ENCODE data around the gene FBXL14.
"Not testable (repeated sequence)": the region's sequence is repeated elsewhere in the genome, so short reads cannot be mapped to it uniquely, and the experiment has no call there.

Gene FBXL14

DNA sequence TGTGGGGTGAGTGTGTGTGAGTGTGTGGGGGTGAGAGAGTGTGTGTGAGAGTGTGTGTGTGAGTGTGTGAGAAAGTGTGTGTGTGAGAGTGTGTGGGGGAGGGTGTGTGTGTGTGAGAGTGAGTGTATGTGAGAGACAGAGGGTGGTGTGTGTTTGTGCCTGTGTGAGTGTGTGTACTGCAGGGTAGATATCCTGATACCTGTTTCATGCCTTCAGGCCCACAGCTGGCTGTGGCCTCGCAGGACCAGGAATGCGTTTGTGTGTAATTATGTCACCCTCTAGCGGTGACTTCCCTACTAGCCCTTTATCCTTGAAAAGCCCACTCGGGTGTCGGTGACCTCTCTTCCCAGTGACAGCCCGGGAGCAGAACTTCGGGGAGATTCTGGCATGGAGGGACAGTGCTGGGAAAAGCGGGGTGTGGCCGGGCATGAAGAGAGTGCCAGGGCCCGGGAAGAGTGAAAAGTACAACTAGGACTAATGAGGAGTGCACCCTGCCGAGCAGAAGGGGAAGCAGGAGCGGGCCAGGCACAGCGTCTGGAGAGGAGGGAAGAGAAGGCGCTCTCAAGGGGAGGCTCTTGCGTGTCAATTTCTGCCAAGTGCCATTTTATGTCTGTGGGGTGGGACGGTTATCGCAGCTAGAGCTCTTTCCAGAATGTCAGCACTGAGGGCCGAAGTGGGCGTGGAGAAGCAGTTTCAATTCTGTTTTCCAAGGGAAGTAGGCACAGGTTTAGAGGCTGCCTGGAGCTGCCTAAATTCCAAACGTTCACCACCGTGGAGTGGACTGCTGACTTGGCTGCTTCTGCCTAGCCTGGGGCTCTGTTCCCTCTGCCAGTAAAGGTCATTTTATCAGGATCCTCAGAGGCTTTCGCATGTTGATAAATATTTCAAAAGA is 11.0 kb upstream of the FBXL14 start:
- peak; percentile 88 for DNase-seq (ENCODE audit: low read depth)
- H3K4me3 ChIP-seq (ENCODE audit: low read depth, low read length) = peak overlapping the region; percentile 57
- TF ChIP-seq, protein P1, sequence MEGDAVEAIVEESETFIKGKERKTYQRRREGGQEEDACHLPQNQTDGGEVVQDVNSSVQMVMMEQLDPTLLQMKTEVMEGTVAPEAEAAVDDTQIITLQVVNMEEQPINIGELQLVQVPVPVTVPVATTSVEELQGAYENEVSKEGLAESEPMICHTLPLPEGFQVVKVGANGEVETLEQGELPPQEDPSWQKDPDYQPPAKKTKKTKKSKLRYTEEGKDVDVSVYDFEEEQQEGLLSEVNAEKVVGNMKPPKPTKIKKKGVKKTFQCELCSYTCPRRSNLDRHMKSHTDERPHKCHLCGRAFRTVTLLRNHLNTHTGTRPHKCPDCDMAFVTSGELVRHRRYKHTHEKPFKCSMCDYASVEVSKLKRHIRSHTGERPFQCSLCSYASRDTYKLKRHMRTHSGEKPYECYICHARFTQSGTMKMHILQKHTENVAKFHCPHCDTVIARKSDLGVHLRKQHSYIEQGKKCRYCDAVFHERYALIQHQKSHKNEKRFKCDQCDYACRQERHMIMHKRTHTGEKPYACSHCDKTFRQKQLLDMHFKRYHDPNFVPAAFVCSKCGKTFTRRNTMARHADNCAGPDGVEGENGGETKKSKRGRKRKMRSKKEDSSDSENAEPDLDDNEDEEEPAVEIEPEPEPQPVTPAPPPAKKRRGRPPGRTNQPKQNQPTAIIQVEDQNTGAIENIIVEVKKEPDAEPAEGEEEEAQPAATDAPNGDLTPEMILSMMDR (IDR thresholded peaks at IDR 0.05; ENCODE audit: insufficient read depth, low read depth, low read length, missing control alignments) = peak; percentile 79

DNA sequence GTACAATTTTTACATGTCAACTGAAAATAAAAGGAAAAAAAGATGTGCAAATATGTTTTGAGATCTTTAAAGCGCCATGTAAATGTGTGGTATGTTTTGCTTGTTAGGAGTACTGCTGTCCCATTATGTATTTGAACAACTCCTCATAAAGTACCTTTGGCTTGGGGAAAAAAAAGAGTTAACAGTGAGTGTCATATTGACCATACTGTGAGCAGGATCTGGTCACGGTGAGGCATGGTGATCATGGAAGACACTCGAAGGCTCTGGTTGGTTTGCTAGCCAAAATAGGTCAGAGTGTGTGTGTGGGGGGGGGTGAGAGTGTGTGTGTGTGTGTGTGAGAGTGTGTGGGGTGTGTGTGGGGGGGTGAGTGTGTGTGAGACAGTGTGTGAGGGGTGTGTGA is 10.1 kb upstream of the FBXL14 start:
- no peak overlapping the region for H3K4me3 ChIP-seq (ENCODE audit: low read depth, low read length)
- no peak for DNase-seq (ENCODE audit: low read depth)
- TF ChIP-seq, protein P1 (IDR thresholded peaks at IDR 0.05; ENCODE audit: insufficient read depth, low read depth, low read length, missing control alignments) = no peak

DNA sequence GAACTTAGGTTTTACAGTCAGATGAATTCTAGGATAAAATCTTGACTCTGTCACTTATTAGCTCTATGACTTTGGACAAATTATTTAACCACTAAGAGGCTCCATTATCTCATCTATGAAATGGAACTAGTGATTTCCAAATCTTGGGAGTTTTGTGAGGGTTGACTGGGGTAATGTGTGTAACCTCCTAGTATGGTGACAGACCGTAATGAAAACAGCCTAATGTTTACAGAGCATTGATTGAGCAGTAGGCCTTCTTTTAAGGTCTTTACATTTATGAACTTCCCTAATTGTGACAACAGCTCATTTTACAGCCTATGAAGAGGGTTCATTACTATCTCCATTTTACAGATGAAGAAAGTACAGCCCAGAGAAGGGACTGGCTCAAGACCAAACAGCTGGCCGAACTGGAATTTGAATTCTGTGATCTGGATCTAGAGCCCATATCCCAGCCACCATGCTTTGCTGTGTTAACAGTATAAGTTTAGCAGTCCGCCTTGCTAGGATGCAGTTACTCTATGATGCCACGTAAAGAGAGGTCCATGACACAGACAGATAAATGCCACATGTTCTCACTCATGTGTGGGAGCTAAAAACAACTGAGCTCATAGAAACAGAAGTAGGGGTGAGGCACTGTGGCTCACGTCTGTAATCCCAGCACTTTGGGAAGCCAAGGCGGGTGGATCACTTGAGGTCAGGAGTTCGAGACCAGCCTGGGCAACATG is 9.1 kb upstream of the FBXL14 start:
- TF ChIP-seq, protein P1 (IDR thresholded peaks at IDR 0.05; ENCODE audit: insufficient read depth, low read depth, low read length, missing control alignments) = no peak
- no peak for DNase-seq (ENCODE audit: low read depth)

DNA sequence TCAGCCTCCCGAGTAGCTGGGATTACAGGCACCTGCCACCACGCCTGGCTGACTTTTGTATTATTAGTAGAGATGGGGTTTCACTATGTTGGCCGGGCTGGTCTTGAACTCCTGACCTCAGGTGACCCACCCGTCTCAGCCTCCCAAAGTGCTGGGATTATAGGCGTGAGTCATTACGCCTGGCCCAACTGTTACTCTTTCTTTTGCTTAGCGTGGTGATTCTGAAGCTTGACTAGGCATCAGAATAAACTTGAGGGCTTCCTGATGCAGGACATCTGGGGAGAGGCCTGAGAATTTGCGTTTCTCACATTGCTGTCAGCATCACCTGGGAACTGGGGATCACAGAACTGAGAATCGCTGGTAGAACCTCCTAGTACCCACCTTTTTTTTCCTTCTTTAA is 8.3 kb upstream of the FBXL14 start:
- DNase-seq (ENCODE audit: low read depth) = peak; percentile 72
- H3K4me3 ChIP-seq (ENCODE audit: low read depth, low read length) = not testable (repeated sequence)

More for the DNA sequence above, 9.1 kb upstream of the FBXL14 start:
- no peak overlapping the region for H3K4me3 ChIP-seq (ENCODE audit: low read depth, low read length)

DNA sequence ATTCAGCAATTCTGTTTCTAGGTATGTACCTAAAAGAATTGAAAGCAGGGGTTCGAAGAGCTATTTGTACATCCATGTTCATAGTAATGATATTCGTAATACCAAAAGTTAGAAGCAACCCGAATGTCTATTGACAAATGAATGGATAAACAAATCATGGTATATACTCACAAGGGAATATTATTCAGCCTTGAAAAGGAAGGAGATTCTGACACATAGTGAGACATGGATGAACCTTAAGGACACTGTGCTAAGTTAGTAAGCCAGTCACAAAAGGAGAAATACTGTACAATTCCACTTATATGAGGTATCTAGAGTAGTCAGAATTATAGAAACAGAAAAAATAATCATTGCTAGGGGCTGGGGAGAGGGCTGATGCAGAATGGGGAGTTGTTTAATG is 4.4 kb upstream of the FBXL14 start:
- no peak overlapping the region for H3K4me3 ChIP-seq (ENCODE audit: low read depth, low read length)
- TF ChIP-seq, protein P1 (IDR thresholded peaks at IDR 0.05; ENCODE audit: insufficient read depth, low read depth, low read length, missing control alignments) = no peak
- DNase-seq (ENCODE audit: low read depth) = no peak

DNA sequence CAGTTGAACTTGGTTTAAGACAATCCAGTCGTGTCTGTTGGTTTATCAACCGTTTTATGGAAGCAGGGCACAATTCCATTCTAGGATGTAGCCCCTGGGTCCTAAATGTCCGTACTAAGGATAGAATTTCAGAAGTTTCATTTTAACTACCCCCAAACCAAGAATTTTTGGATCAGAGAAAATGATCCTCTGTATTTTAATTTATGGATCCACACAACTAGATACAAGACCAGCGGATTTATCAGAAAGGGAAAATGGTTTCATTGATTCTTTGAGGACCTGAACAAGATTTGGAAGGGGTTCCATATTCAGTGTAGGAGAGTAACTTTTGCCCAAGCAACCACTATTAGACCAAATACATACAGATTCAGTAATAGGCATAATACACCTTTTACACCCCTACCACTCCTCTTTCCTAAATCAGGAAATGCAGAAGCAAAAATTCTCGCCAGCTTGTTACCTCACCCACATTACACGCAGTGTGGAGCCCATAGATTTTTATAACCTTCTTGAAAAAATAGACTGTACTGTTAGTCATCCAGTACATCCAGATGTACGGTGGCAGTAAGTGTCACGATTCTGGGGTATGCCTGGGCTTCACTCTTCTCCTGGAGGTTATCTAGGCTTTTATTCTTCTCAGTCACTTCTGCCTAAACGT is 1.4 kb upstream of the FBXL14 start:
- H3K4me3 ChIP-seq (ENCODE audit: low read depth, low read length) = no peak overlapping the region
- TF ChIP-seq, protein P1 (IDR thresholded peaks at IDR 0.05; ENCODE audit: insufficient read depth, low read depth, low read length, missing control alignments) = no peak

DNA sequence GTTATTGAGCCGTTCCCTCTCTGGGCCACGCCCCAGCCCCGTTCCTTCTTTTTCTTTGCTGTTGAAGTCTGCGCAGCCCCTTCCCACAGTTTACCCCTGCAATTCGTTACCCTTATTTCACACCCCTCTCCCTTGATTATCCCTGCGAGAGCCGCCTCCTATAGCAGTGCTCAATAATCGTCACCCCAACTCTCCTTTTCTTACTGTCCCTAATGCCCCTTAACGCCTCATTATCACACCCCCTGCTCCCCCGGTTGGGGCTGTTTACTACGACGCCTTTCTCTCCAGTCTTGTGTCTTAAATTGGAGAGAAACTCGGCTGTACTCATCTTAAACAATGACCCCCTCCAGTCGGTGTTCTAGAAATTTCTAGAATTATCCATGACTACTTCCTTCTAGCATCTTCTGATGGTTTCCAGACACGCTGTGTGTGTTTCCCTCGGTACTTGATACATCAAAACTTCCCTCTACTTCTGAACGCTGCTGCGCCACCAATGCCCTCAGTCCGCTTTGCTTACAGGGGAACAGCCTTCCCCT is 713 bp upstream of the FBXL14 start:
- TF ChIP-seq, protein P1 (IDR thresholded peaks at IDR 0.05; ENCODE audit: insufficient read depth, low read depth, low read length, missing control alignments) = no peak
- peak overlapping the region; percentile 72 for H3K4me3 ChIP-seq (ENCODE audit: low read depth, low read length)
- no peak for DNase-seq (ENCODE audit: low read depth)

More for the DNA sequence above, 1.4 kb upstream of the FBXL14 start:
- no peak for DNase-seq (ENCODE audit: low read depth)
